NCI-H2227 (cell line): Measurements from ENCODE around the gene MORN1.
A peak's percentile ranks its signal among the peaks of the same experiment; 100 is the strongest.

ENCODE experiments used
- DNase-seq: peaks from one replicate; lab custom pipeline; 2025; ENCODE audit not compliant: unreplicated experiment; lab: John Stamatoyannopoulos, UW

The MORN1 gene

GRCh38 chr1:2422523-2422922 is 31.2 kb upstream of the MORN1 start:
- DNase-seq, result no peak

- no peak for DNase-seq
Observed at GRCh38 chr1:2419416-2419815, 28.1 kb upstream of the MORN1 start.

DNA sequence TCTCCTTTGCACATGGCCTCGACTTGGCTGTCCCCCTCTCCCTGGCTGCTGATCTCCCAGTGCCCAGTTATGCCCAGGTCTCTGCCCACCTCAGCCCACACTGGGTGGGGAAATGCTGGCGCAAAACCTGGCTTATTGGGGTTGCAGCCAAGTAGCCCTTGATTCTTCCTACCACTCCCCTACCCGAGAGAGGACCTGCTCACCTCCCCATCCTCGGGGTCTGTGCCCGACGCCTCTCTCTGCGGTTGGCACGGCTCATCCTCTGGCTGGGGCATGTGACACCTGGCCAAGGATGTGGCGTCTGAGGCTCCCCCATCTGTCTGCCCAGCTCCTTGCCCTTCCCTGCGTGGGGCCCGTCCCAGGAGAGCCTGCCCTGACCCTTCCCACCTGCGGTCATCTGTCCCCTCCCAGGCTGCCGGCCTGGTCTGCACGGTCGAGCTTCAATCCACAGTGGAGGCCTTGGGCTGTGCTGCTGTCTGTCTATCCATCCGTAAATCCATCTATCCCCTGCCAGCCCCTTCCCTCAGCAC is 27.5 kb upstream of the MORN1 start:
- no peak for DNase-seq

DNA sequence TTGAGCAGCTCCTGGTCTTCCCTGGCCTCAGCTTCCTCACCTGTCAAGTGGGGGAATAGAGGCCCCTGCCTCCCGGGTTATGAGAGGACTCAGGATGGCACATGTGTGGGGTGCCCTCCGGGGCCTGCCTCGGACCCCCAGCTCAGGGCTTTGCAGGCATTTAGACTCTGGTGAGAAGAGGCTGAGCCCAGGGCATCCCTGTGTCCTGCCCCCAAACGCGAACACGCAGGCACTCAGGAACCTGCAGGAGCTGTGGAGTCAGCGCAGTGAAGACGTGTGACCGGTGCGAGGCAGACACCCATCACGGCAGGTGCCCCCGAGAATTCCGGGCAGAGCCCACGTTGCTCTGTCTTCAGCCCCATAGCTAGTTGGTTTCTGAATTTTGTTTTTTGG is 26.5 kb upstream of the MORN1 start:
- no peak for DNase-seq

DNA sequence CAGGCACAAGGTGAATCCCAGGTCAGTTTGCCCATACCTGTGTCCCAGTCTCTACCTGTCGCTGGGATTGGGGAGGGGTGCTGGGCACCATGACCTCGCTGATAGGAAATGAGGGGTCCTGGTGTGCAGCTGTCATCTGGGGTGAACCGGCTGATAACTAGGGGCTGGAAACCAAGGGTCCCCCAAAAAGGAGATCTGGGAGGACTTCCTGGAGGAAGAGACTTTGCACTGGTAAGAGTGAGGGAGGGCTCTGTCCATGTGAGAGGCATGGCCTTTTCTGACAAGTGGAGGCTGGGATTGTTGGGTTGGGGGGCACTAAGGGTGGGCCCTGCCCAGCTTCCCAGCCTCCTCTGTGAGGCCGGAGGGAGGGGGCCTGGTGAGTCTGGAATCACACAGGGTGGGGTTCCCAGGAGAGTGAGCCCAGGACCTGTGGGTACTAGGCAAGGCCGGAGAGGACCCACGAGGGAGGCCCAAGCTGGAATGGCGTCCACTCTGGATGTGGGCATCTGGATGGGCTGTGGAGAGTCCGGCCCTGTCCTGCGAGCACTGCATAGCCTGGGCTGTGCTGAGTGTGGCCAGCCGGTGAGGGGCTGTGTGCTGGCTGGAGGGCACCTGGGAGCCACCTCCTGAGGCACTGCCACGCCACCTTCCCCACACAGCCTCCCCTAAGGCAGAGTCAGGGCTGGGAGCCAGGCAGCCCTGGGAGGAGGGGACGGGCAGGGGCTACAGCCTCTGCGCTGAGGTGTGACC is 25.9 kb upstream of the MORN1 start:
- DNase-seq, result no peak

DNA sequence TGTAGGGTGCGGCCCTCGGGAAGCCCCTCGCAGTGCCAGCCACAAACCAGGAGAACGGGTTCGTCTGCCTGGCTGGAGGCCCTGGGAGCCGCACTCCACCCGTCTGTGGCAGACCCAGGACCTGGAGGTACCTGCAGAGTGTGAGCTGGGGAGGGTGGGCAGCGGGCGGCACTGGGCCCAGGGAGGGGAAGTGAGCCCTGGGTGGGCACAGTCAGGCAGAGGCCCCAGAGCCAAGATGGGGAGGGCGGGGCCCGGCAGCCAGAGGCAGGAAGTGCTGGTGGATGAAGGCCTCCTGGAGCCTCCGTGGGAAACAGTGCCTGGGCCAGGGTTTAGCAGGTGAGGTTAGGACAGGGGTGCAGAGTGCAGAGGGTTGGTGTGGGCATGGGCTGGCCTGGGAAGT is 25.0 kb upstream of the MORN1 start:
- no peak for DNase-seq

GRCh38 chr1:2415801-2416208 is 24.5 kb upstream of the MORN1 start:
- DNase-seq, result no peak

DNA sequence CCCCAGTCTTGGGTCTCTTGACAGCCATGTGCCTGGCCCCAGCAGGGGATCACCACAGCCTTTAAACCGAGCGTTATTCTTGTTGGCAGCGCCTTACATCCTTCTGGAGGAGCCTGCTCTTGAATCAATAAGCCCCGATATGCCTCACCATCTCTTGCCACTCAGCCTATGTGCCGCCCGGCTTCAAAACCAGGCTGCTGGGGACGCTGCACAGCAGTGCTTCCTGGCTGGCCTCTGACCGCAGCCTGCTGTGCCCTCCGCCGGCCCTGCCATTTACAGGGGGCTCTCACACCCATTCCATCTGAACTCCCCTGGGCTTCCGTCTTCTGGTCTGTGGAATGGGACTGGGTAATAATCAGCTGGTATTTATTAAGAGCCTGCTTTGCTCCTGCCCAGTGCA is 24.0 kb upstream of the MORN1 start:
- DNase-seq, result no peak

GRCh38 chr1:2414297-2414958 is 23.1 kb upstream of the MORN1 start:
- DNase-seq, result peak; percentile 76

- DNase-seq, result no peak
Observed at GRCh38 chr1:2413495-2414296, 22.3 kb upstream of the MORN1 start.

DNA sequence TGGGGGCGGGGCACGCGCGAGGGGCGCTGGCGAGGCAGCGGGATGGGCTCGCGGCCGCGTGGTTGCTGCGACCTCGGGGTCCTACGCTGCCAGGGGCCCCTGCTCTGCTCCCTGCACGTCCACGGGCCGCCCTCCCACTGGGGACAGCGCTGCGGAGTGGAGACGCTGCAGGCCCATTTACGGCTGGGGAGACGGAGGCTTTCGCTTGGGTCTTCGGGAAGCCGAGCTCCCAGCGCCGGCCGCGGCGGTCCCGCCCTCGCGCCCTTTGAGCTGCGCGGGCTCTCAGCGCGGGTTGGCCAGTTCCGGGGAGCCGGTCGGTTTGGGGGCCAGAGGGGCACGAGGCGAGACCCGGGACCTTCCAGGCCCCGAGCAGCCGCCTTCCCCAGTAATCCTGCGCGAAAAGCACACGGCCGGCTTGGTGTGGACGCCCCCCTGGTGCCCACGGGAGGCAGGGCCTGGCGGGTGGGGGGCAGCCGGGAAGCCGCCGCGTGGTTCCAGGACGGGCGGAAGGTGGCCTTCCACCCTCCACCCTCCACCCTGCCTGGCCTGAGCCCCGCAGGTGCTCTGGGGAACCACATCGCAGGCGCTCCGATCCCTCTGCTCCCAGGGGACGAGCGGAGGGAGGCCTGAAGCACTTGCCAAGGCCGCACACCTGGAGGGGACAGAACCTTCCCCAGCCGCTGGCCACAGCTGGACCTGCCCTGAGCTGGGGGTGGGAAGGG is 21.6 kb upstream of the MORN1 start:
- no peak for DNase-seq

DNA sequence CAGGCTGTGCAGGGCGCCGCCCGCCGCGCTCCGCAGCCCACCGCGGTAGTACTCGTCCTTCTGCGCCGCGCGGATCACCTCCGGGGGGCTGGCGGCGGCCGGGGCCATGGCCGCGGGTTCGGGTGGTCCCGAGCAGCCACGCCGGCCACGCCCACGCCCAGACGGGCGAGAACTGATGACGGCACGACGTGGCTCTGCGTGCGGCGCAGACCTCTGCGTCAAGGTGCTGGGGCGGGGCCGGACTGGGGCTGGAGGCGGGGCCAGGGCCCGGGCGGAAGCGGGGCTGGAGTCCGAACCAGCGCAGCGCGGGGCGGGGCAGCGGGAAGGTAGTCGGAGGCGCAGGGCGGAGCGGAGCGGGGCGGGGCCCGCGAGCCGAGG is 21.0 kb upstream of the MORN1 start, which contains the start of gene PEX10:
Gene PEX10 (minus strand): TSS at position 170 of the 378 bp plus-strand sequence. CDS start 62 bp downstream, at position 108.
- peak; percentile 99 for DNase-seq

GRCh38 chr1:2411801-2412394 is 20.5 kb upstream of the MORN1 start:
- peak; percentile 65 for DNase-seq

DNA sequence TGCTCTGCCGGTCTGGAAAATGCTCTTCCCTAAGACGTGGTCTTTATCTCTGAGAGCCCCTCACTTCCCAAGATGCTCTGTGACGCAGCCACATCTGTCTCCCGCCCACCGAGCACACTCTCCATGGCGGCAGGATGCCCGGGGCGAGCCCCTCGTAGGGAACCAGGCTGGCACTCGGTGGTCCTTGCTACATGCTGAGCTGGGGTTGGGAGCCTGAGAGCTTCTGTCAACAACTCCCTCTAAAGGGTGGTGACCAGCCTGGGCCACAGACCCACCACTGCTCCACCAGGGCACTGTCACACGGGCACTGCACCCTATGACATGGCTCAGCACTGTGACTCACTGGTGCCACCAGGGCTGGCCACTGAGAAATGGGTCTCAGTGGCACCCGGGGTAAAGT is 18.4 kb upstream of the MORN1 start:
- DNase-seq, result no peak

GRCh38 chr1:2408859-2409276 is 17.5 kb upstream of the MORN1 start:
- no peak for DNase-seq

DNA sequence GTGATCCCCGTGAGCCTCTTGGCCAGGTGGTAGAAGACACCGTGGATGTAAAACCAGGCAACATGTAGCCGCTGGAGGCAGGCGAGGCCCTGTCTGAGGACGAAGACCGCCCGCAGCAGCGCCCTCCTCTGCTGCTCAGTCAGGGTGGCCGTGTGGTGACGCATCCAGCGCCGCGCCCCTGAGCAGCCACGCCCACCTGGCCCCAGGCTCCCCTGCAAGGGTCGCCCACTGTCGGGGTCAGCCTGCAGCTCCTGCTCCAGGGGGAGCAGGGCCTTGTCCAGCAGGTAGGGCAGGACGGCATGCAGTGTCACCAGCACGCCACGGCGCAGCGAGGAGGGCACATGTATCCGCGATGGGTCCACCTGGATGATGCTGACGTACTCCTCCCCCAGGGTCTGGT is 17.1 kb upstream of the MORN1 start:
- no peak for DNase-seq

GRCh38 chr1:2407991-2408275 is 16.6 kb upstream of the MORN1 start:
- DNase-seq, result no peak

DNA sequence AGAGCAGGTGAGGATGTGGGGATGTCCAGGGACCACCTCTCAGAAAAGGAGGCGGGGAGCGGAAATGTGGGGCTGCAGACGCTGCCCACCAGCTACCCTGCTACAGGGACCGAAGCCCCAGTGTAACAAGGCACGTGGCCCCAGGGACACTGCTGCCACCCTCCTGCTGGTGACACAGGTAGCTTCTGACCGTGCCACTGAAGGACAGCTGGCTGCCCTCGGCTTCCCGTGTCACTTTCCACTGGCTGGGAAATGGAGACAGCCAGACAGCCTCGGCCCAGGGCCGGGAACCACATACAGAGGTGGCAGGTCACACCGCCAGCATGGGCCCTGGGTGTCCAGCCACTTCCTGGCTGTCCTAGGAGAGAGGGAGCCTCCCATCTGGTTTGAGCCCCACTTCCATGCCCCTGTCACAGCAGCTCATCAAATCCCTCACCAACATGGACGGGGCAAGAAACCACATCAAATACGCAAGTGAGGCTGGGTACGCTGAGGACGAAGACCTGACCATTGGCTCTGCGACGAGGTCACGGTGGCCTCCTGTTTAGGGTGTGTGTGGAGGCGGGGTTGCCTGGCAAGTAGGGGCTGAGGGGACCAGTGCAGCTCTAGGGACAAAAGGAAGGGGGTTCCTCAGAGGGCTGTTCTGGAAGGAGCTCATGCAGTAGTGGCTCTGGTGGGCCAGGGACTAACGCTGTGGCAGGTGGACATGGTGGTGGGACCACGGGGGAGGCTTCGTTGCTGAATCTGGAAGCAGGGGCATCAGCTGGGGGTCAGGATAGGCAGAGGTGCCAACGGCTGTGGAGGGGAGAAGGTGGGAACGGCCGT is 16.0 kb upstream of the MORN1 start:
- no peak for DNase-seq

DNA sequence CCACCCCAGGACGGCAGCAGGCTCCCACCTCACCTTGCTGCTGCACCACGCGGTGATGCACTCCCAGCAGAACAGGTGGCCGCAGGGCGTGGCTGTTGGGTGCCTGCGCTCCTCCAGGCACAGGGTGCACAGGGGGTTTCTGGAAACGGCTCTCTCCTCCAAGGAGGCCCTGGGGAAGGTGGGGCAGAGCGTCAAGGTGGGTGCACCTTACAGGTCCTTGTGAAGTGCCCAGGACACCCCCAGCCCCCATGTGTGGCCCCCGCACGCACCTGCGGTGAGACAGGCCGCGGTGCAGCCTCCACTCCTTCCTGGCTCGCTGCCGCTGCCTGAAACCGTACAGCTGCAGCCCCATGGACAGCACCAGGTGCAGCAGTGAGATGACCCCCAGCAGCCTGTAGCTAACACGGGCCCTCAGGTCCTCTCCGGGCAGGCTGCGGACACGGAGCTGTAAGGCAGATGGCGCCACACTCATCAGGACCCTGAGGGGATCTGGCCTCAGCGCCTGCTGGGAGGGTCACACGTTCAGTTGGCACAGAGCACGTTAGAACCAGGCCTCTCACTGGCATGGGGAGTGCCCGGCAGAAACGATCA is 15.2 kb upstream of the MORN1 start:
- peak; percentile 23 for DNase-seq
